Measurements from ENCODE around the gene TRAF1. TPM values are rescaled to one million over a fixed set of nuclear protein-coding genes. Genes with fewer than 3 reads are reported as not detected.

Gene TRAF1
- total and polyA plus RNA-seq, 8 donors = 1.3 to 8.1 (median 2.4) TPM

DNA sequence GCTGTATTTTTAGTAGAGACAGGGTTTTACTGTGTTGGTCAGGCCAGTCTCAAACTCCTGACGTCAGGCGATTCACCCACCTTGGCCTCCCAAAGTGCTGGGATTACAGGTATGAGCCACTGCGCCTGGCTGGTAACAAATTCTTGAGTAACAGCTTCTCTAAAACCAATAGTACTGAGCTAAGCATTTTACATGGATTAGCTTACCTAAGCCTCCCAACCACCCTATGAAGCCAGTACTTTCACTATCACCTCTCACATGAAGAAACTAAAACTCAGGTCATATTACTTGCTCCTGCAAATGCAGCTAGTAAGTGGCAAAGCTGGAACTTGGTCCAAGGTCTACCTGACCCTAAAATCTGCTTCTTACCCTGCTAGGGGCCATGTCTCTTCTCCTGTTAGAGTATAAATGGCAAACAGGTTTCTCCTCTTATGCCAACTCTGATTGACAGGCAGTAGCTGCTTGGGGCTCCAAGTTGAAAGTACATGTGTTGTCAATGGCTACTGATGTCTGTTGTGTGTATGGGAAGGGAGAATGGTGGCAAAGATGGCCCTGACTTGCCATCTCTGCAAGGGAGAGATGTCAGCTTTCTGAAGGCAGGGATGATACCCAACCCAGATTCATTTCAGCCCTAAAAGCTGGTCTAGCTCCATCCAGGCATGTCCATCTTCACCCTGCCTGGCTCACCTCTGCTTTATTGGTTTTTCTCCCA is 53.6 kb downstream of the TRAF1 start:
- intact Hi-C loops (cut with DNase I) = loop anchor here in 1 of 3 donors (10.0 kb wide), 1 partner anchor 52 kb away; the partner anchor contains the start of gene TRAF1
- ATAC-seq (no peak), DNase-seq (no peak), FAIRE-seq (no peak)
- H3K9me3 ChIP-seq = no peaks in the 10 kb centered on the region
- no peak overlapping the region for H3K27ac ChIP-seq
- H3K4me1 ChIP-seq = peaks cover 0 to 3% (median 0%) of the 10 kb centered on the region in 3 donors
- no peaks in the 10 kb centered on the region for H3K36me3 ChIP-seq
- no peaks in the 10 kb centered on the region for H3K27me3 ChIP-seq
- 89 to 96% methylated on average over 3 of the region's 3 CpGs for WGBS, 2 donors
- TF ChIP-seq, protein P1, sequence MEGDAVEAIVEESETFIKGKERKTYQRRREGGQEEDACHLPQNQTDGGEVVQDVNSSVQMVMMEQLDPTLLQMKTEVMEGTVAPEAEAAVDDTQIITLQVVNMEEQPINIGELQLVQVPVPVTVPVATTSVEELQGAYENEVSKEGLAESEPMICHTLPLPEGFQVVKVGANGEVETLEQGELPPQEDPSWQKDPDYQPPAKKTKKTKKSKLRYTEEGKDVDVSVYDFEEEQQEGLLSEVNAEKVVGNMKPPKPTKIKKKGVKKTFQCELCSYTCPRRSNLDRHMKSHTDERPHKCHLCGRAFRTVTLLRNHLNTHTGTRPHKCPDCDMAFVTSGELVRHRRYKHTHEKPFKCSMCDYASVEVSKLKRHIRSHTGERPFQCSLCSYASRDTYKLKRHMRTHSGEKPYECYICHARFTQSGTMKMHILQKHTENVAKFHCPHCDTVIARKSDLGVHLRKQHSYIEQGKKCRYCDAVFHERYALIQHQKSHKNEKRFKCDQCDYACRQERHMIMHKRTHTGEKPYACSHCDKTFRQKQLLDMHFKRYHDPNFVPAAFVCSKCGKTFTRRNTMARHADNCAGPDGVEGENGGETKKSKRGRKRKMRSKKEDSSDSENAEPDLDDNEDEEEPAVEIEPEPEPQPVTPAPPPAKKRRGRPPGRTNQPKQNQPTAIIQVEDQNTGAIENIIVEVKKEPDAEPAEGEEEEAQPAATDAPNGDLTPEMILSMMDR (IDR thresholded peaks at IDR 0.05) = no peak
- H3K4me3 ChIP-seq = no peak overlapping the region

DNA sequence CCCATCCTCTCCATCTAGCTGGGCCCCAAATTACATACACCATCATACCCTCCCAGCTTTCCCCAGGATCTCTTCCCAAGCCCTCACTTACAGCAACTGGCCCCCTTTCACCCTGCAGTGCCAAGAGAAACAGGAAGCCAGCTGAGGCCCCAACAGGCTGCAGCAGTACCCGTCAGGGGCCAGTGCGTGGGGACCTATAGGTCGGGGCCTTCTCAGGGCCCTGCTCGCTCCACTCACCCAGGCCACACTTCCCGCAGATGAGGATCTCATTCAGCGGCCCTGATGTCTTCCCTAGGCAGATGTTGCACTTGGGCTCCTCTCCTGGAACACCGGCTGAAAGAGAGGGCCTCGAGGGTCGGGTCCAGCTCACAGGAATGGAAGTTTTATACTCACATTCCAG is 56.4 kb downstream of the TRAF1 start:
- Histone ChIP-seq H3K9me3 (no peaks in the 10 kb centered on the region), H3K4me1 (peaks cover 0 to 3% (median 0%) of the 10 kb centered on the region in 3 donors), H3K27me3 (no peaks in the 10 kb centered on the region), H3K27ac (no peak overlapping the region), H3K36me3 (no peaks in the 10 kb centered on the region), H3K4me3 (no peak overlapping the region)
- intact Hi-C loops (cut with DNase I) = loop anchor here in 1 of 3 donors (10.0 kb wide), 1 partner anchor 55 kb away; the partner anchor contains the start of gene TRAF1
- TF ChIP-seq, protein P1 (IDR thresholded peaks at IDR 0.05) = no peak
- FAIRE-seq (no peak), ATAC-seq (no peak), DNase-seq (no peak)
- 91 to 95% methylated on average over 9 of the region's 9 CpGs for WGBS, 2 donors

DNA sequence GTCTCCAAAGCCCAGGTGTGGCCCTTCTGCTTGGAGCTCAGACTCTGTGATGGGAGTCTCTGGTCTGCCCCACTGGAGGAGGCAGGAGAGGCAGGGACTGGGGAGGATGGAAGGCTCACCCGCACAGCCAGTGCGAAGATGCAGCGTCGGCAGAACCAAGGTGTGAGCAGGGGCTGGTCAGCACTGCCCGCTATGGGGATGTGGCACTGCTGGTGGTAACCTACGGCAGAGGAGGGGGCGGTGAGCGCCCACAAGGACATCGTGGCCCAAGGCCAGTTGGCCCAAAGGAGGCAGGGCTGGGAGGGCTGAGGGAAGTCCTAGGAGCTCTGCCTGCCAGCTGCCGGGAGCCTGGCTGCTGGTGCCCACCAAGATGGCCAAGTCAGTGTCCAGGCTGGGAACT is 56.9 kb downstream of the TRAF1 start:
- TF ChIP-seq, protein P1 (IDR thresholded peaks at IDR 0.05) = no peak
- DNase-seq (peak in 5 of 6 donors; percentile 17 to 81 (median 48)), FAIRE-seq (no peak), ATAC-seq (no peak)
- H3K4me3 ChIP-seq = no peak overlapping the region
- 73 to 76% methylated on average over 10 of the region's 10 CpGs for WGBS, 2 donors
- intact Hi-C loops (cut with DNase I) = loop anchor here in 1 of 3 donors (10.0 kb wide), 1 partner anchor 55 kb away; the partner anchor contains the start of gene TRAF1
- H3K36me3 ChIP-seq = no peaks in the 10 kb centered on the region
- H3K27ac ChIP-seq = peak overlapping the region in 1 of 4 donors; percentile 53
- H3K4me1 ChIP-seq = peaks cover 0 to 3% (median 0%) of the 10 kb centered on the region in 3 donors
- H3K9me3 ChIP-seq = no peaks in the 10 kb centered on the region
- H3K27me3 ChIP-seq = no peaks in the 10 kb centered on the region

DNA sequence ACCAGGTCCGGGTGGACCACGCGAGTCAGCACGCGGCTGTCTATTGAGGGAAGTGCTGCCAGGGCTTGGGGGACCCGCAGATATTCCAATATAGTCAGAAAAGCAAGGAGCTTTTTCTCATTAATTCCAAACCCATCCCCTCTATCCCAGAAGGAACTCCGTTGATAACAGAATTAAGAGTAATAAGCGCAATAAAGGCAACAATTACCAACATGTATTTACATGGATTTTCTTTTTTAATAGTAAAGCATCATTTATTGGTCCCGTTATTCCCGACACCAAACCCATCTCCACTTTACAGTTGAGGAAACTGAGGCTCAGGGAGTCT is 57.3 kb downstream of the TRAF1 start:
- Histone ChIP-seq H3K27me3 (no peaks in the 10 kb centered on the region), H3K9me3 (no peaks in the 10 kb centered on the region), H3K27ac (peak overlapping the region; percentile 45 to 73 (median 58)), H3K36me3 (no peaks in the 10 kb centered on the region), H3K4me3 (peak overlapping the region; percentile 24 to 57 (median 48)), H3K4me1 (peaks cover 0 to 3% (median 0%) of the 10 kb centered on the region in 3 donors)
- ATAC-seq (no peak), FAIRE-seq (no peak), DNase-seq (no peak)
- TF ChIP-seq, protein P1 (IDR thresholded peaks at IDR 0.05) = no peak
- WGBS, 2 donors = 25% methylated on average over 10 of the region's 10 CpGs
- intact Hi-C loops (cut with DNase I) = no loop called here

Measured in pancreas (tissue), 10 donors.